Activated naive CD4-positive, alpha-beta T cell treated with Interleukin-2 at 50 U/mL for 16 hours (primary cell): Measurements from ENCODE around the gene CD79A.

Source experiments
- DNase-seq: peaks from one replicate; pipeline ENCODE4 v3.0.0-alpha.2; 2020

CD79A gene

DNA sequence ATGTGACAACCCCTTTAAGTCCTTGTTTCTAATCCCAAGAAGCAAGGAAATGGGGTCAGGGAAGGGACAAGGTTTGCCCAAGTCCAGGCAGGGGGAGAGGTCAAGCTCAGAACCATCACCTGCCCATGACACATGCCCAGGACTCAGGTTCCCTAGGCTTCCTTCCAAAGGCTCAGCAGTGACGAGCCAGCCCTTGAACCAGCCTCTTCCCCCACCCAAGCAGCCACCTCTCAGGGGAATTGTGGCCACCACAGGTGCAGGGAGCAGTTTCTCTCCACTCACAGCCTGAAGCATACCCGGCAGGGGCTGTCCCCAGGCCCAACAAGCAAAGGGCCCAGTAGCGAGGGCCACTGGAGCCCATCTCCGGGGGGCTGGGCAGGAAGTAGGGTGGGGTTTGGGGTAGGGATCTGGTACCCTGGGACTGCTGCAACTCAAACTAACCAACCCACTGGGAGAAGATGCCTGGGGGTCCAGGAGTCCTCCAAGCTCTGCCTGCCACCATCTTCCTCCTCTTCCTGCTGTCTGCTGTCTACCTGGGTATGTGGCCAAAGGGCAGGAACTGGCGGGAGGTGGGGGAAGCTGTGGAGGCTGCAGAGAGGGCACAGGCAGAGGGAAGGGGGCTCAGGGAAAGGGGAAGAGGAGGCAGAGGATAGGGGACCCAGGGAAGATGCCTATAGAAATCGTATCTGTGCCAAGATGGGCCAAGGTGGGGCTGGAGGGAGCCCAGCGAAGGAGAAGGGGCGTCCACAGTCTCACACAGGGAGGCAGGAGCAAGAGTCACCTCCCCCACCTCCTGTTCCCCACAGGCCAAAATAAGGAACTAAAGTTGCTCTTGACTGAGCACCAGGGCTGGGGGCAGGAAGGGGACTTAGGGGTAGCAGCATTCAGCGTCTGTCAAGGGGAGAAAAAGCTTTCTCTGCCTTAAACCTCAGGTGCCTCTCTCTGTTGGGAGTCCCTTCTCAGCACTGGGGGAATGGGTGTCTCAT, at the start of gene CD79A:
Gene CD79A, plus strand, starts transcription at position 433 of the 986 bp plus-strand sequence. Its CDS starts 26 bp downstream, at position 459.
- no peak for DNase-seq

GRCh38 chr19:41837981-41838708, 38.9 kb upstream of the CD79A start:
- no peak for DNase-seq

GRCh38 chr19:41839211-41839610, 37.9 kb upstream of the CD79A start:
- DNase-seq, result no peak

DNA sequence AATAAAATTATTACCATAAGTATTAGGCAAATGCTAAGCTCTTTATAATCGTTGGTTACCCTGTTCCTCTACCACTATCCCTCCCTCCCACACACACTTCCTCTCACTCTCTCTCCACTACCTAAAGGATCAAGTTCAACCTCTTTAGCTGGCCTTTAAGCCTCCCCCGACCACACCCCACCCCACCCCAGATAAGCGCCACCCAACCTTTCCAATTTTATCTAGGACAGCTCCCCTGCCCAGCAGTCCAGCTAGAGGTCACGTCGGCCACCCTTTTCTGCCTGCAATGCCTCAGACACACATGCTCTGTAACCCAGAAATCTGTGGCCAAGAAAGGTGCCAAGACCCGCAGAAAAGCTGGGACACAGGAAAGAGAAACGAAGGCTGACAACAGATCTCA, 33.7 kb upstream of the CD79A start:
- DNase-seq, result no peak

GRCh38 chr19:41844601-41845000, 32.5 kb upstream of the CD79A start, which contains the start of gene LYPD4:
TSS of gene LYPD4 (minus strand) at chr19:41844683. CDS start at chr19:41839285, 5,398 bp downstream.
- DNase-seq, result no peak

GRCh38 chr19:41845001-41845050, 32.3 kb upstream of the CD79A start, which contains the start of gene DMRTC2:
TSS of gene DMRTC2 (plus strand) at chr19:41845042. CDS start at chr19:41847429, 2,387 bp downstream.
- no peak for DNase-seq

DNA sequence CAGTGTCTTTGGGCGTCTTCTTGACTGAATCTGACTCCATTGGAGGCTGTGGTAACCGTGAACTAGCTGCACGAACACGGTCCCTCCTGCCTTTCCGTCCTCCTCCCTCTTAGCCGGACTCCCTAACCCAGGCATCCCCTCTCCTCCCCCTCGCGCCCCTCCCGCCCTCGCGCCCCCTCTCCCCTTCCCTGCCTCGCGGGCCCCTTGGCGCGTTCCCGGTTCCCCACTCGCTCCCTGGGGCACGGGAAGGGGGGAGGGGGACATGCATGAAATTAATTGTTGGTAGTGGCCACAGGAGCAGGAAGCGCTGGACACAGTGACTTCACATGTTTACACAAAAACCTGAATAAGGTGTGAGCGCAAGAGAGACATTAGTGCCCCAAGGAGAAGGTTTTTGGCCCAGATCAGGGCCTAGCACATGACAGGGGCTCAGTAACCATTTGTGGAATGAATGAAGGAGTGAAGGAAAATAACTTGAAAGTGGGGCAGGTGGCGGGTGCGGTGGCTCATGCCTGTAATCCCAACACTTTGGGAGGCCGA, 32.0 kb upstream of the CD79A start:
- DNase-seq, result no peak

DNA sequence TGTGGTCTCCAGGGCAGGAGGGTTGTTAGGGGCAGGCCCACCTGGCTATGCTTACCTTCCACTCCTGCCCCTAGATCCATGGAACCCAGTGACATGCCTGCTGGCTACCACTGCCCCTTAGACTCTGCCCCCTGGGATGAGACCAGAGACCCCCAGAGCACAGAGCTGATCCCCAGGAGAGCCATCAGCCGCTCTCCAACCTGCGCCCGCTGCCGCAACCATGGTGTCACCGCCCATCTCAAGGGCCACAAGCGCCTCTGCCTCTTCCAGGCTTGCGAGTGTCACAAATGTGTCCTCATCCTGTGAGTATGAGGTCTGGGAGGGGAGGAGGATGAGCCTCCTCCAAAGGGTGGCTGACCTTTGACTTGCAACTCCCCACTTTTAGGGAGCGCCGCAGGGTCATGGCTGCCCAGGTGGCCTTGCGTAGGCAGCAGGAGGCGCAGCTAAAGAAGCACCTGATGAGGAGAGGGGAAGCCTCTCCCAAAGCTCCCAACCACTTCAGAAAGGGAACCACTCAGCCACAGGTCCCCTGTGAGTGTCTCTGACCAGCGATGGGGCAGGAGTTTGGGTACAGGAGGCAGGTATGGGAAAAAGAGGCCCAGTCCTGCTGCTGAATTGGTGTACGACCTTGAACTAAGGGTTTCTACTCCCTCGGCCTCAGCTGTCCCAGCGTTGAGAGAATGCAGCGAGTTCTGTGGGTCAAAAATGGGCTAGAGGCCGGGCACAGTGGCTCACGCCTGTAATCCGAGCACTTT, 29.6 kb upstream of the CD79A start:
- DNase-seq, result no peak

DNA sequence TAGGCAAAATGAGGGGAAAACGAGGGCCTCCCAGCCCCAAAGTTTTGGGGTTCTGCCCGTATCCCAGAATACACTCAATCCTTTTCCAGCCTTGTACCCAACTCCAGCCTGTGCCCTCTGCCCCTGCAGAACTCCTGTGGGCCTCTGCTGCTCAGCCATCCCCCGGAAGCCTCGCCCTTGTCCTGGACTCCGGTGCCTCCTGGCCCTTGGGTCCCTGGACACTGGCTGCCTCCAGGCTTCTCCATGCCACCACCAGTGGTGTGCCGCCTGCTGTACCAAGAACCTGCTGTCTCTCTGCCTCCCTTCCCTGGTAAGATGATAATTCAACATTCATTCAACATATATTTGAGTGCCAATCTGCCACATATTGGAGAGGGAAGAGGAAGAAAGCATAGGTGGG, 28.4 kb upstream of the CD79A start:
- no peak for DNase-seq

- DNase-seq, result no peak
These were observed 28.0 kb upstream of the CD79A start for GRCh38 chr19:41849067-41849466.

DNA sequence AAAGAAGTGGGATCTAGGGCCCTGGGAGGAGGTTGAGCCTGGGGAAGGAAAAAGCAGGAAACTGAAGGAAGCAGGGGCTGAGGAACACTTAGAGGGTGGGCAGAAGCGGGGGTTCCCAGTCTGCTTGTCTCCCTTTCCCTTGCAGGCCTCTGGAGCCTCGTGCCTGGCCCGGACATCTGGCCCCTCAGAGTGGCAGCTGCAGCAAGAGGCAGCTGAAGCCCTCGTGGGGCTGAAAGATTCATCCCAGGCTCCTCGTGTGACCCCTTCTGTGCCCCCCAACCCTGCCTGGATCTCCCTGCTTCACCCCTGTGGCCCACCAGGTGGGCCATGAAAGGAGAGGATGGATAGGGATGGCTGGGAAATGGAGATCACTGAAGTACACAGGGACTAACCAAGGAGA, 26.7 kb upstream of the CD79A start:
- DNase-seq, result no peak

DNA sequence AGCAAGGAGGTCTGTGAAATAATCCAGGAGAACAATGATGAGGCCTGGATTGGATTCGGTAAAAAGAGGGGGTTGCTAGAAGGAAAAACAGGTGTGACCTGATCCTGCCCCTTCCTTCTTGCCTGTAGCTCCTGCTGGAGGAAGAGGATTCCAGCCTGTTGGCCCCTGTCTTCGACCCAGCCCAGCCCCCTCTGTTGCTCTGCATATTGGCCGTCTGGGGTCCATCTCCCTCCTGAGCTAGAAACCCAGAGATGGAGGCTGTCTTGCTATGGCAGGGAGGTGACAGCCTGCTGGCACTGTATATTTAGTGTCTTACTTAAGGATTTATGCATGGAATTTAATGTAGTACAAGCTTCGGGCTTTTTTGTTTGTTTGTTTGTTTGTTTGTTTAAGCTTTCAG, 25.6 kb upstream of the CD79A start:
- no peak for DNase-seq

DNA sequence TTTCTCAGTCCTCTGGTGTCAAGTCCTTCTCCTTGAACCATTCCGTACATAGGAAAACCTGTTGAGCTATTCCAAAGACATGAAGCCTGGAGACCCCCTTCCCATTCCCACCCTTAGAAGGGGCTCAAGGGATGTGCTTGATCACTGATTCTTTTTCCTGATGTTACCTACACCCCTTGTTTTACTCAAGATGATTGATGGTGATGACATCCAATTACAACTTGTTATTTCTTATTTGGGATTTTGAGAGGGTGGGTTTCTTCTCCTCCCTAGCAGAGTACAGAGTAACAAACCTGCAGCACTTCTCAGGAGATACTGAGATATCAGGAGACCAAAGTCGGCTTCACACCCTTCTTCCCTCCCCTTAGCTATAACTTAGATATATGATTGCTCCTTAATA, 23.7 kb upstream of the CD79A start:
- DNase-seq, result no peak

- no peak for DNase-seq
These were observed 23.3 kb upstream of the CD79A start for GRCh38 chr19:41853768-41854167.

DNA sequence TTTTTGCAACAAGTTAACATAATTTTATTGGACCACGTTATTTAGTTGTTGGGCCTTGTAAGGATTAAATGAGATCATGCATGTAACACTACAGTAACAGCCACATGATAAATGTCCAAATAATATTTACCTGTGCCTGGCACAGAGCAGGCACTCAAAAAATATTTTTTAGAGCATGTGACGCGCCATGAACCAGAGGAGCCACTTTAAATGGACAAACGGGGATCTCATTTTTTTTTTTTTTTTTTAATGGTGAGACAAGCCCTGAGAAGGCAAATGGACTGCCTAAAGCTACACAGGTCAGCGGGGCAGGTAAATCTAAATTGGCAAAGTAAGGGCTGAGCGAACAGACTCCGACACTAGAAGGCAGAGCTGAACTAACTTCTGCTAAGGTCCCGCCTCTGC, 17.9 kb upstream of the CD79A start:
- no peak for DNase-seq

DNA sequence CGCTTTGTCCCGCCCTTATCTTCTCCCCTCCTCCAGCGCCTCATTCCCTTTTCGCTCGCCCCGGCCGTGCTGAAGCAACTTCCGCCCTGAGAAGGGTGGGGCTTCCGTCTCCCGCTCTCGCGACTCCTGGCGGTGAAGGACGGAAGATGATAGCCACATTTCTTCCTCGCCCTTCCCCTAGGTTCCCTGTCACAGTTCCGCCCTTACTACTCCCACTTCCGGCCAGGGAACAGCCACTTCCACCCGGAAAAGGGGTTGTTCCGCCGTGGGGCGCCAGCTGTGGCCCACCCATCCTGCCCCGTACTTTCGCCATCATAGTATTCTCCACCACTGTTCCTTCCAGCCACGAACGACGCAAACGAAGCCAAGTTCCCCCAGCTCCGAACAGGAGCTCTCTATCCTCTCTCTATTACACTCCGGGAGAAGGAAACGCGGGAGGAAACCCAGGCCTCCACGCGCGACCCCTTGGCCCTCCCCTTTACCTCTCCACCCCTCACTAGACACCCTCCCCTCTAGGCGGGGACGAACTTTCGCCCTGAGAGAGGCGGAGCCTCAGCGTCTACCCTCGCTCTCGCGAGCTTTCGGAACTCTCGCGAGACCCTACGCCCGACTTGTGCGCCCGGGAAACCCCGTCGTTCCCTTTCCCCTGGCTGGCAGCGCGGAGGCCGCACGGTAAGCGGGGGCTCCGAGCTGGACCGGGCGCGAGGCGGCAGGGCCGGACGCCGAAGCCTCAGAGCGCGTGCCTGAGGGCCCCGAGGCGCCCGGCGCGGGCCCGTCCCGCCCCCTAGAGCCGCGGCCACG, 17.3 kb upstream of the CD79A start, which contains the start of gene RPS19:
Gene RPS19, plus strand, starts transcription at position 638 of the 801 bp plus-strand sequence. CDS start 520 bp downstream, outside the sequence.
- DNase-seq, result peak; percentile 98

DNA sequence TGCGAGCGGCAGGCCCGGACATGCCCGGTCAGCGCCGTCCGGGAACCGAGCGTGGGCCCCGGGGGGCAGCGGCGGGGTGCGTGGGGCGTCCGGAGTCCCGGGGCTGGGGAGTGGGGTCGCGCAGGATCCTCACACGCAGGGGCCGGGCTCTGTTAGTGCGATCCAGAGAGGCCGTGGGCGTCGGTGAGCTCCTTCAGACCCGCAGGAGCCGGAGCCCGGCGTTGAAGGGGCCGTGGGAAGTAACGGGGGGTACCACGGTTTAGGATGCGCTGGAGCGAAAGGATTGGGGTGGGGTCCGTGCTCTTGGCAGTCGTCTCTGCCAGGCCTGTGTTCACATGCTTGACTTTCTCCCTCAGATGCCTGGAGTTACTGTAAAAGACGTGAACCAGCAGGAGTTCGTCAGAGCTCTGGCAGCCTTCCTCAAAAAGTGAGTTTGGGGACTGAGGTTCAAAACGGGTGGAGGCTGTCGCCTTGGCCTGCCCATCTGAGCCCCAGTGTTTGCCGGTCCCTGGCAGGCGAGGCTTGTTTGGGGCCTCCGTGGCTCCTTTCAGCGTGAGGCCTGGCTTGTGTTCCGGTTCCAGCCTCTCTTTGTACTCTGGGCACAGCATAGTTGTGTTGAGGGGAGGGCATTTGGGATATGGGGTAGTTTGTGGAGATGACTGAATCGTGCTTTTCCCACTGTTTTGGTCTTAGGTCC, 16.5 kb upstream of the CD79A start:
- peak; percentile 35 for DNase-seq

- no peak for DNase-seq
These were observed 15.8 kb upstream of the CD79A start for GRCh38 chr19:41861116-41861768.

DNA sequence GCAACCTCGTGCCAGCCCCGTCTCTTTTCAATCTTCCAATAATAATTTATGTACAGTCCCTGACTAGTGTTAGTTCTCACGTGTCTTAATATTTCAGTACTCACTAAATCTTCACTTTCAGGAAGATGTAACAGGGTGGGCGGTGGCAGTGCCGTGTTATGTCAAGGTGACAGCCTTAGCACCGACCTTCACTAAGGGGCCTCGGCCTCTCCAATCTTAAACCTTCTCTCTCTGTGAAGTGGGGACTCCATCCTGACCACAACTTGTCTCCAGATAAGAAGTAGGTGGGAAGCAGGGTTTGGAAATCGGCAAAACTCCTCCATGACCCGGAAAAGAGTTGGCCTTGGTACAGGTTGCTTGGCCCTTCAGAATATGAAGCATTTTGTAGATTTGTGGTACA, 15.2 kb upstream of the CD79A start:
- DNase-seq, result peak; percentile 30

- DNase-seq, result peak; percentile 6
These were observed 14.6 kb upstream of the CD79A start for GRCh38 chr19:41862445-41862986.
